AG04450 (cell line): Measurements from ENCODE around the gene TGIF1. TPM values are rescaled to one million over a fixed set of nuclear protein-coding genes. Genes with fewer than 3 reads are reported as not detected.
A peak's percentile ranks its signal among the peaks of the same experiment; 100 is the strongest.

ENCODE experiments used
- CTCF ChIA-PET: fragments of 300-600, 350-600 bp; formaldehyde crosslinking; extraction: SDS; loops from one replicate; lab custom pipeline; 2022; ENCODE audit warnings: antibody characterized with exemption, inconsistent platforms; lab: Charles Lee
- POLR2A ChIA-PET: fragments of 350-600 bp; formaldehyde crosslinking; extraction: SDS; loops from one replicate; lab custom pipeline; 2021; ENCODE audit warnings: antibody characterized with exemption, inconsistent platforms; lab: Yijun Ruan, JAX
- DNase-seq: peaks from one replicate; pipeline ENCODE4 v3.0.0-alpha.2; 2011; ENCODE audit warnings: low read depth, low spot score
- H3K27ac ChIP-seq: one replicate; pipeline ENCODE4 v1.5.1; 2012; ENCODE audit warnings: low read depth, low read length, control low read depth
- H3K27me3 ChIP-seq: one replicate; pipeline ENCODE4 v1.6.0; 2012; ENCODE audit warnings: low read length; ENCODE audit not compliant: control insufficient read depth, insufficient read depth
- H3K4me3 ChIP-seq: 2 replicates; pipeline ENCODE4 v1.5.1; 2011; ENCODE audit warnings: mild to moderate bottlenecking, low read depth, low read length, control low read depth
- H3K9me3 ChIP-seq: 2 replicates; pipeline ENCODE4 v1.5.1; 2012; ENCODE audit warnings: low read length; ENCODE audit not compliant: control insufficient read depth, insufficient read depth
- polyA plus RNA-seq: library from polyadenylated mRNA; depleted of rRNA; stranded (reverse); fragments of >200 nt; gene quantifications from 2 replicates; pipeline ENCODE4 v1.2.3, GENCODE V29; 2011
- TF ChIP-seq, protein P1 (sequence below): IDR thresholded peaks from 2 replicates; pipeline ENCODE4 v1.5.1; 2011; ENCODE audit warnings: low read depth, low read length, control low read depth, inconsistent platforms

TGIF1 gene
- polyA plus RNA-seq, 1 experiment, result 60.6 TPM

DNA sequence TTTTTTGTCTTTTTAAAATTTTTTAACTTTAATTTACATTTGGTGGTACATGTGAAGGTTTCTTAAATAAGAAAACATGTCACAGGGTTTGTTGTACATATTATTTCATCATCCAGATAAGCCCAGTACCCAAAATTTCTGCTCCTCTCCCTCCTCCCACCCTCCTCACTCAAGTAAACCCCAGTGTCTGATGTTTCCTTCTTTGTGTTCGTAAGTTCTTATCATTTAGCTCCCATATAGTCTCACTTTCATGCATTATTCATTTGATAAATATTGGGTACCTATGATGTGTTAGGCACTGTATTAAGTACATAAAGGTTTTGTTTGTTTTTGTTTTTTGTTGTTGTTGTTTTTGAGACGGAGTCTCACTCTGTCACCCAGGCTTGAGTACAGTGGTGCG lies 5.7 kb upstream of the TGIF1 start:
- TF ChIP-seq, protein P1, sequence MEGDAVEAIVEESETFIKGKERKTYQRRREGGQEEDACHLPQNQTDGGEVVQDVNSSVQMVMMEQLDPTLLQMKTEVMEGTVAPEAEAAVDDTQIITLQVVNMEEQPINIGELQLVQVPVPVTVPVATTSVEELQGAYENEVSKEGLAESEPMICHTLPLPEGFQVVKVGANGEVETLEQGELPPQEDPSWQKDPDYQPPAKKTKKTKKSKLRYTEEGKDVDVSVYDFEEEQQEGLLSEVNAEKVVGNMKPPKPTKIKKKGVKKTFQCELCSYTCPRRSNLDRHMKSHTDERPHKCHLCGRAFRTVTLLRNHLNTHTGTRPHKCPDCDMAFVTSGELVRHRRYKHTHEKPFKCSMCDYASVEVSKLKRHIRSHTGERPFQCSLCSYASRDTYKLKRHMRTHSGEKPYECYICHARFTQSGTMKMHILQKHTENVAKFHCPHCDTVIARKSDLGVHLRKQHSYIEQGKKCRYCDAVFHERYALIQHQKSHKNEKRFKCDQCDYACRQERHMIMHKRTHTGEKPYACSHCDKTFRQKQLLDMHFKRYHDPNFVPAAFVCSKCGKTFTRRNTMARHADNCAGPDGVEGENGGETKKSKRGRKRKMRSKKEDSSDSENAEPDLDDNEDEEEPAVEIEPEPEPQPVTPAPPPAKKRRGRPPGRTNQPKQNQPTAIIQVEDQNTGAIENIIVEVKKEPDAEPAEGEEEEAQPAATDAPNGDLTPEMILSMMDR, result no peak
- Histone ChIP-seq H3K27ac (no peak overlapping the region), H3K9me3 (no peaks in the 10 kb centered on the region), H3K27me3 (no peaks in the 10 kb centered on the region), H3K4me3 (no peak overlapping the region)
- CTCF ChIA-PET, result no interaction called here
- DNase-seq, result no peak
- POLR2A ChIA-PET, result no interaction called here

DNA sequence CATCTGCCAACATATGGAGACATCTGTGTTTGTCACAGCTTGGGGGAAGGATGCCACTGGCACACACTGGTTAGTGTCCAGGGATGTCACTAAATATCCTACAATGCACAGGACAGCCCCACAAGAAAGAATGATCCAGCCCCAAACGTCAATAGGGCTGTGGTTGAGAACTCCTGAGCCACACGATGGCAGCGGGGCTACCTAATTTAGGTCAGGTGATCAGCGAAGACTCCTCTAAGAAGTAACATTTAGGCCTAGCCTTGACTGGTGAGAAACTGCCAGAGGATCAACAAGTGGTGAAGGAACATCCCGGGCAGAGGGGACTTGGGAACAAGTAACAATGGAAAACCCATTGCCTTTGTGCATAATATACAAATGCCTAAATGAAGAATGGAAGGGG lies 5.0 kb upstream of the TGIF1 start:
- Histone ChIP-seq H3K9me3 (no peaks in the 10 kb centered on the region), H3K27me3 (no peaks in the 10 kb centered on the region), H3K4me3 (no peak overlapping the region), H3K27ac (no peak overlapping the region)
- CTCF ChIA-PET, result interaction anchor here (2.8 kb wide), 1 partner anchor 149 kb away, joined by 10 read pairs; no protein-coding TSS in a partner anchor
- TF ChIP-seq, protein P1, result no peak
- POLR2A ChIA-PET, result no interaction called here
- DNase-seq, result no peak

DNA sequence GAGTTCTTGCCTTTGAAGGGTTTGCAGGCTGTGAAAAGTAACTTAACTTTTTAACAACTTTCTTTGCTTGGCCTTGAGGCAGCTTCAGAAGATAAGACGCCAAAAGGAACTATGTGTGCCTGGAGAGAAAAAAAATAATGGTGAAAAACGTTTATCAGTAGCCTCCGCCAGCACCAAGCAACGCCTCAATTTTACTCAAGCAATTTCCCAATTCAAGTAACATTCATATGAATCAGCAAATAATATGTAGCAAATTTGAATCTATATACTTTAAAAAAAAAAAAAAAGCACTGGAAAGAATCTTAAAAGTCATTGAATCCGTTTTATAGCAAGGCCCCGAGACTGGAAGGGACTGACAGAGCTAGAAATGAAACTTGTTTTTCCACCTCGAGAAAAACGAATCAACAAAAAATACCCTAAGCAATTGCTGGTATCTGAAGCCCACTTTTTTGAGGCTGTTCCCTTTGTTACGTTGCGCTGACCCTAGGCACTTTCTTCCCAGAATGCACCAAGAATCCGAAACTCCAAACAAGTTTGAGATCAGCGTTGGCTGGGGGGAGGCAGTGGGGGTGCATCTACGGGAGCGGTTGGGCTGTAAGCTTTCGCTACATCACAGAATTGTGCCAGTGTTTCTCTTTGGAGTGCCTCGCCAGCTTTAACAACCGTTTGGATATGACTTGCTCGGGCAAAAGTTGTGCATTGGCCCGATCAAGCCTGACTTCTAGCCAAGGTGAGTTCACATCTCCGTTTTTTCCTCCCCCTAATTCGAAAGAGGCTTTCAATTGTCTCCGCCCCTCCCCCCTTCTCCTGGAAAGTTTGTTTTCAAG lies 2.7 kb upstream of the TGIF1 start:
- TF ChIP-seq, protein P1, result no peak

DNA sequence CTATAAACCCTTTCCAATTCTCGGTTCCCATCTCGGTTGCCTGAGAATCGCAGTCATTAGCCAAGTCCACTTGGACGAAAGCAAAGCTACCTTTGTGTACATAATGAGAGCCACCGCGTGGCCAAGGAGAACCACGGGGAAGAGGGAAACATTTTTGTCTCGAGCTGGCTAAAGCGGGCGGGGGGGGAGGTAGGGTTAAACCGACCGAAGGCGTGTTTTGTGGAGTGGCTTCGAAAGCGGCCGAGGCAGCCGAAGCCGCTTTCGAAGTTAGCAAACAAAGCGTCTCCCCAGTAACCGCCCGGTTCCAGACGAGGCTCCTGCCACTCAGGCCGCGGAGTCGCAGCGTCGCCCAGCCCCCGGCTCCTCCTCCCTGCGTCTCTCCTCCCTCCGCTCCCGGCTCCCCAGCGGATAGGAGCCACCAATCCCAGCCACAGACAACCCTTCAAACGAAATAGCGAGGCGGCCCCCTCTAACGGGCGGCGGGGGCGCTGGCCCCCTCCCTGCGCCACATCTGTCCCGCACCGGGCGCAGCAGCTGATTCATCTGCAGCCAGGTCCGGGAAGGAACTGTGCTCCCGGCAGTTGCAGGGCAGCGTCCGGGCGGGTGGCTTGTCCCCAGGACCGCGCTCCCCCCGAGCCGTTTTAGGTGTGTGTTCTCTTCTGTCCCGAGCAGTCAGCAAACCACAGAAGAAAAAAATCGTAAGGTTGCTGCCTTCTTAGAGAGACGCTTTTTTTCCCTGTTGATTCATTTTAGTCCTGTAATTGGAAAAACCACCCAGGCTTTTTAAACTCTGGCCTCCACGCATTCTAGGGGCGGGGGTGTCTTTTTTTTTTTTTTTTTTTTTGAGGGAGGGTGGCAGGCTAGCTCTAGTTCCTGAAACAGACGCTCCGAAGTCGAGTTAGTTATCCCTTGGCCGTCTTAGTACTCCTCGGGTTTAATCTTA lies 1.8 kb upstream of the TGIF1 start:
- ChIA-PET CTCF (interaction anchor here (0.6 to 2.7 kb wide), 6 partner anchors 12 to 324 kb away, joined by 3 to 12 read pairs (median 6); no protein-coding TSS in a partner anchor), POLR2A (interaction anchor here (0.6 to 2.7 kb wide), 15 partner anchors 131 to 460 kb away, joined by 3 to 12 read pairs (median 4); no protein-coding TSS in a partner anchor)
- H3K27ac ChIP-seq, result peak overlapping the region; percentile 99
- peak; percentile 88 for DNase-seq
- no peaks in the 10 kb centered on the region for H3K27me3 ChIP-seq
- H3K9me3 ChIP-seq, result peaks cover 7% of the 10 kb centered on the region; the same call in 1 of the 2 replicates
- peak overlapping the region; percentile 89 for H3K4me3 ChIP-seq
- TF ChIP-seq, protein P1, result peak; percentile 18; the same call in 1 of the 2 replicates

More for the DNA sequence above, 2.7 kb upstream of the TGIF1 start:
- Histone ChIP-seq H3K9me3 (peaks cover 7% of the 10 kb centered on the region; the same call in 1 of the 2 replicates), H3K4me3 (peak overlapping the region; percentile 89), H3K27me3 (no peaks in the 10 kb centered on the region), H3K27ac (peak overlapping the region; percentile 99)
- DNase-seq, result no peak
- ChIA-PET POLR2A (interaction anchor here (0.6 to 2.7 kb wide), 13 partner anchors 130 to 377 kb away, joined by 3 to 12 read pairs (median 4); no protein-coding TSS in a partner anchor), CTCF (interaction anchor here (0.6 to 2.8 kb wide), 8 partner anchors 13 to 325 kb away, joined by 3 to 16 read pairs (median 6); no protein-coding TSS in a partner anchor)
